ENCODE results near the gene LRRC15.

The LRRC15 gene

GRCh38 chr3:194333212-194333980, 36.1 kb downstream of the LRRC15 start:
- DNase-seq (ENCODE audit: low spot score) = peak; percentile 91

GRCh38 chr3:194332858-194333211, 36.7 kb downstream of the LRRC15 start:
- DNase-seq (ENCODE audit: low spot score) = no peak

- DNase-seq (ENCODE audit: low spot score) = no peak
Observed at GRCh38 chr3:194330579-194330978, 39.0 kb downstream of the LRRC15 start.

GRCh38 chr3:194330160-194330559, 39.4 kb downstream of the LRRC15 start:
- no peak for DNase-seq (ENCODE audit: low spot score)

- no peak for DNase-seq (ENCODE audit: low spot score)
Observed at GRCh38 chr3:194329583-194329965, 40.0 kb downstream of the LRRC15 start.

GRCh38 chr3:194328942-194329582, 40.5 kb downstream of the LRRC15 start:
- DNase-seq (ENCODE audit: low spot score) = no peak

- DNase-seq (ENCODE audit: low spot score) = no peak
Observed at GRCh38 chr3:194328053-194328657, 41.4 kb downstream of the LRRC15 start.

- DNase-seq (ENCODE audit: low spot score) = no peak
Observed at GRCh38 chr3:194327218-194328052, 42.1 kb downstream of the LRRC15 start.

GRCh38 chr3:194326968-194327217, 42.6 kb downstream of the LRRC15 start:
- DNase-seq (ENCODE audit: low spot score) = no peak

- DNase-seq (ENCODE audit: low spot score) = no peak
Observed at GRCh38 chr3:194326192-194326967, 43.2 kb downstream of the LRRC15 start.

- DNase-seq (ENCODE audit: low spot score) = no peak
Observed at GRCh38 chr3:194325424-194326153, 44.0 kb downstream of the LRRC15 start.

- DNase-seq (ENCODE audit: low spot score) = no peak
Observed at GRCh38 chr3:194324823-194325327, 44.7 kb downstream of the LRRC15 start.

- DNase-seq (ENCODE audit: low spot score) = no peak
Observed at GRCh38 chr3:194323785-194324735, 45.5 kb downstream of the LRRC15 start.

GRCh38 chr3:194322678-194323211, 46.8 kb downstream of the LRRC15 start:
- no peak for DNase-seq (ENCODE audit: low spot score)

GRCh38 chr3:194321693-194322640, 47.6 kb downstream of the LRRC15 start:
- no peak for DNase-seq (ENCODE audit: low spot score)

- no peak for DNase-seq (ENCODE audit: low spot score)
Observed at GRCh38 chr3:194320744-194321243, 48.7 kb downstream of the LRRC15 start.

- DNase-seq (ENCODE audit: low spot score) = no peak
Observed at GRCh38 chr3:194320100-194320499, 49.4 kb downstream of the LRRC15 start.

GRCh38 chr3:194318511-194319161, 50.9 kb downstream of the LRRC15 start:
- DNase-seq (ENCODE audit: low spot score) = no peak
